Measurements from ENCODE around the gene PSMG4. TPM values are rescaled to one million over a fixed set of nuclear protein-coding genes. Genes with fewer than 3 reads are reported as not detected.

Gene PSMG4
- total RNA-seq, 1 experiment from 2014 or later = 35.0 TPM

DNA sequence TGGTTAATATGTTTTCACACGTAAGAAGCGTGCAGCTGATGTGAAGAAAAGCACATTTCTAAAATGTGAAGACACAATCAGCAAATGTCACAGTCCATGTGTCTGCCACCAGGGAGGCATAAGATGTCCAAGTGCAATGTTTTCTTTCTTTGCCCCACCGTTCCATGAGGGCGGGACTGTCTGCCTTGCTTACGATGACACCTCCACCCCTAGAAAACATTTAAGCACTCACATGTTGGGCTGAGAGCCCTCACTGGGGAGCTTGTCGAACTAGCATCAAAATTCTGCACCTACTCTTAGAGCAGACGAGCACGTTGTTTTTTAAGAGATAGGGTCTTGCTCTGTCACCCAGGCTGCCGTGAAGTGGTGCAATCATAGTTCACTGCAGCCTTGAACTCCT, 57.6 kb downstream of the PSMG4 start:
- intact Hi-C loops (cut with micrococcal nuclease) = no loop called here
- BruUV-seq (replicated peaks) = no TSS peak

GRCh38 chr6:3316818-3317217, 58.1 kb downstream of the PSMG4 start:
- Histone ChIP-seq H3K79me2 (ENCODE audit: insufficient read depth, low read length) (no peaks in the 10 kb centered on the region), H3K9me2 (ENCODE audit: insufficient read depth) (no peaks in the 10 kb centered on the region), H3K27me3 (ENCODE audit: insufficient read depth, low read length) (no peaks in the 10 kb centered on the region), H3K9ac (ENCODE audit: low read length) (no peak overlapping the region), H3K9me3 (ENCODE audit: control insufficient read depth in 1 of 2, insufficient read depth in 1 of 2, low read depth in 1 of 2, low read length in 2 of 2) (no peaks in the 10 kb centered on the region), H3K4me3 (replicated peaks in 1 of 2; ENCODE audit: low read depth in 1 of 2, low read length in 2 of 2) (no peak overlapping the region), H4K20me1 (ENCODE audit: insufficient read depth) (no peaks in the 10 kb centered on the region), H3K27ac (ENCODE audit: low read depth, low read length) (no peak overlapping the region), H3K36me3 (ENCODE audit: control insufficient read depth in 1 of 2, insufficient read depth in 2 of 2, low read length in 2 of 2) (no peaks in the 10 kb centered on the region), H3K4me1 (ENCODE audit: control insufficient read depth in 1 of 2, insufficient read depth in 2 of 2, low read length in 2 of 2) (no peaks in the 10 kb centered on the region), H2AFZ (ENCODE audit: low read depth, low read length, poor library complexity, severe bottlenecking) (no peak overlapping the region), H3K4me2 (ENCODE audit: low read length) (no peak overlapping the region)
- POLR2A ChIA-PET = no interaction called here
- DNase-seq (ENCODE audit: low read depth, low spot score) (no peak), ATAC-seq (no peak)
- intact Hi-C loops (cut with micrococcal nuclease) = no loop called here
- no TSS peak for BruUV-seq (replicated peaks)
- CTCF ChIA-PET = no interaction called here
- TF ChIP-seq ATF3 (IDR thresholded peaks at IDR 0.05) = no peak
- TF ChIP-seq ZFX (IDR thresholded peaks at IDR 0.05) = no peak
- TF ChIP-seq CEBPB (IDR thresholded peaks at IDR 0.05; ENCODE audit: low read depth) = no peak
- TF ChIP-seq EZH2phosphoT487 (IDR thresholded peaks at IDR 0.05; ENCODE audit: borderline replicate concordance) = no peak
- TF ChIP-seq RAD21 (IDR thresholded peaks at IDR 0.05; ENCODE audit: low read depth) = no peak
- no peak for TF ChIP-seq EGR1 (IDR thresholded peaks at IDR 0.05; ENCODE audit: low read depth)
- TF ChIP-seq SIN3A (IDR thresholded peaks at IDR 0.05; ENCODE audit: low read depth) = no peak
- no peak for TF ChIP-seq SRF (IDR thresholded peaks at IDR 0.05; ENCODE audit: low read depth)
- no peak for TF ChIP-seq ZBTB33 (IDR thresholded peaks at IDR 0.05; ENCODE audit: extremely low read depth, insufficient replicate concordance, low read length)
- TF ChIP-seq ELF1 (IDR thresholded peaks at IDR 0.05; ENCODE audit: borderline replicate concordance, low read depth) = no peak
- TF ChIP-seq YY1 (IDR thresholded peaks at IDR 0.05; ENCODE audit: extremely low read depth, insufficient replicate concordance, low read depth, low read length) = no peak
- RAD21 ChIA-PET (ENCODE audit: low non-redundant PET in 1 of 2, low total read pairs in 2 of 2, uncharacterized antibody in 2 of 2, unreplicated experiment in 2 of 2) = no interaction called here

More for the DNA sequence above, 57.6 kb downstream of the PSMG4 start:
- Histone ChIP-seq H4K20me1 (ENCODE audit: insufficient read depth) (no peaks in the 10 kb centered on the region), H3K79me2 (ENCODE audit: insufficient read depth, low read length) (no peaks in the 10 kb centered on the region), H3K27ac (ENCODE audit: low read depth, low read length) (no peak overlapping the region), H3K36me3 (ENCODE audit: control insufficient read depth in 1 of 2, insufficient read depth in 2 of 2, low read length in 2 of 2) (no peaks in the 10 kb centered on the region), H3K9me3 (ENCODE audit: control insufficient read depth in 1 of 2, insufficient read depth in 1 of 2, low read depth in 1 of 2, low read length in 2 of 2) (no peaks in the 10 kb centered on the region), H3K4me2 (ENCODE audit: low read length) (no peak overlapping the region), H2AFZ (ENCODE audit: low read depth, low read length, poor library complexity, severe bottlenecking) (no peak overlapping the region), H3K9ac (ENCODE audit: low read length) (no peak overlapping the region), H3K4me3 (replicated peaks in 1 of 2; ENCODE audit: low read depth in 1 of 2, low read length in 2 of 2) (no peak overlapping the region), H3K4me1 (ENCODE audit: control insufficient read depth in 1 of 2, insufficient read depth in 2 of 2, low read length in 2 of 2) (no peaks in the 10 kb centered on the region), H3K27me3 (ENCODE audit: insufficient read depth, low read length) (no peaks in the 10 kb centered on the region), H3K9me2 (ENCODE audit: insufficient read depth) (no peaks in the 10 kb centered on the region)
- ChIA-PET CTCF (no interaction called here), POLR2A (no interaction called here), RAD21 (ENCODE audit: low non-redundant PET in 1 of 2, low total read pairs in 2 of 2, uncharacterized antibody in 2 of 2, unreplicated experiment in 2 of 2) (no interaction called here)
- TF ChIP-seq EZH2 (IDR thresholded peaks at IDR 0.05) (no peak), ZBTB33 (IDR thresholded peaks at IDR 0.05; ENCODE audit: extremely low read depth, insufficient replicate concordance, low read length) (no peak)
- no peak for ATAC-seq
- no peak for DNase-seq (ENCODE audit: low read depth, low spot score)
